Left ventricle myocardium inferior (tissue), 1 donor: Measurements from ENCODE around the gene KDM2B. TPM values are rescaled to one million over a fixed set of nuclear protein-coding genes. Genes with fewer than 3 reads are reported as not detected.

Experiments
- DNase-seq: peaks from one replicate; pipeline ENCODE4 v3.0.0-alpha.2; 2020
- H3K27ac ChIP-seq: fragments of 200-600 bp; replicated peaks from 2 replicates; pipeline ENCODE4 v1.8.0; 2021
- H3K27me3 ChIP-seq: fragments of 200-600 bp; 2 replicates; pipeline ENCODE4 v1.8.0; 2021; ENCODE audit warnings: low read depth
- H3K36me3 ChIP-seq: fragments of 200-600 bp; 2 replicates; pipeline ENCODE4 v1.8.0; 2021
- H3K4me1 ChIP-seq: fragments of 200-600 bp; 2 replicates; pipeline ENCODE4 v1.8.0; 2021
- H3K4me3 ChIP-seq: fragments of 200-600 bp; 2 replicates; pipeline ENCODE4 v1.8.0; 2021; ENCODE audit warnings: mild to moderate bottlenecking, moderate library complexity
- H3K9me3 ChIP-seq: fragments of 200-600 bp; replicated peaks from 2 replicates; pipeline ENCODE4 v1.8.0; 2021
- CTCF ChIP-seq: fragments of 200-600 bp; IDR thresholded peaks from 2 replicates; pipeline ENCODE4 v1.8.0; 2021; ENCODE audit warnings: antibody characterized with exemption, mild to moderate bottlenecking, borderline replicate concordance
- intact Hi-C: fragments of 100-400 bp; cut with micrococcal nuclease; formaldehyde crosslinking; loops from one replicate; pipeline ENCODE4 v1.11.0; 2022
- total RNA-seq: library from RNA; stranded (reverse); fragmentation: NEBNext Ultra II Directional; extraction: Animal tissue kit (Norgen Biotek cat#: 25700); gene quantifications from one replicate; pipeline ENCODE4 v1.2.1, GENCODE V29; 2021
- donor health status: DM: no; HTN: yes; CAD: no; lungs with severe emphysema.

Gene KDM2B
- total RNA-seq, 1 donor from 2014 or later: 13.0 TPM

- Histone ChIP-seq H3K27ac (peak overlapping the region; percentile 79), H3K36me3 (peaks cover 99% of the 10 kb centered on the region)
Observed at GRCh38 chr12:121423253-121423652, 157.6 kb downstream of the KDM2B start.

GRCh38 chr12:121420109-121420508 is 160.7 kb downstream of the KDM2B start:
- intact Hi-C loops: no loop called here
- no peaks in the 10 kb centered on the region for H3K9me3 ChIP-seq
- no peak overlapping the region for H3K27ac ChIP-seq
- peaks cover 36% of the 10 kb centered on the region for H3K4me1 ChIP-seq
- no peak overlapping the region for H3K4me3 ChIP-seq
- TF ChIP-seq CTCF: no peak
- H3K36me3 ChIP-seq: peaks cover 94% of the 10 kb centered on the region
- DNase-seq: no peak
- no peaks in the 10 kb centered on the region for H3K27me3 ChIP-seq

More at GRCh38 chr12:121423253-121423652, 157.6 kb downstream of the KDM2B start:
- Histone ChIP-seq H3K4me3 (no peak overlapping the region), H3K27me3 (no peaks in the 10 kb centered on the region), H3K9me3 (no peaks in the 10 kb centered on the region), H3K4me1 (peaks cover 31% of the 10 kb centered on the region)
- intact Hi-C loops: no loop called here
- TF ChIP-seq CTCF: no peak
- no peak for DNase-seq

- no peak overlapping the region for H3K27ac ChIP-seq
- intact Hi-C loops: no loop called here
Observed at GRCh38 chr12:121417847-121418246, 163.0 kb downstream of the KDM2B start.

GRCh38 chr12:121413917-121414316 is 166.9 kb downstream of the KDM2B start:
- Histone ChIP-seq H3K27ac (no peak overlapping the region), H3K9me3 (no peaks in the 10 kb centered on the region), H3K36me3 (peaks cover 41% of the 10 kb centered on the region), H3K4me3 (no peak overlapping the region), H3K4me1 (peaks cover 9% of the 10 kb centered on the region), H3K27me3 (no peaks in the 10 kb centered on the region)
- TF ChIP-seq CTCF: no peak
- intact Hi-C loops: no loop called here
- DNase-seq: no peak

More at GRCh38 chr12:121417847-121418246, 163.0 kb downstream of the KDM2B start:
- Histone ChIP-seq H3K4me3 (no peak overlapping the region), H3K27me3 (no peaks in the 10 kb centered on the region), H3K4me1 (peaks cover 16% of the 10 kb centered on the region), H3K9me3 (no peaks in the 10 kb centered on the region), H3K36me3 (peaks cover 79% of the 10 kb centered on the region)
- DNase-seq: no peak
- no peak for TF ChIP-seq CTCF

GRCh38 chr12:121405211-121405610 is 175.6 kb downstream of the KDM2B start:
- Histone ChIP-seq H3K4me3 (no peak overlapping the region), H3K36me3 (peaks cover 26% of the 10 kb centered on the region), H3K9me3 (no peaks in the 10 kb centered on the region), H3K27ac (no peak overlapping the region), H3K4me1 (peaks cover 29% of the 10 kb centered on the region), H3K27me3 (no peaks in the 10 kb centered on the region)
- DNase-seq: no peak
- TF ChIP-seq CTCF: no peak
- intact Hi-C loops: no loop called here

- DNase-seq: no peak
- intact Hi-C loops: no loop called here
- Histone ChIP-seq H3K4me3 (no peak overlapping the region), H3K27ac (no peak overlapping the region), H3K4me1 (peaks cover 31% of the 10 kb centered on the region), H3K36me3 (peaks cover 26% of the 10 kb centered on the region), H3K9me3 (no peaks in the 10 kb centered on the region), H3K27me3 (no peaks in the 10 kb centered on the region)
- no peak for TF ChIP-seq CTCF
Observed at GRCh38 chr12:121404734-121405133, 176.1 kb downstream of the KDM2B start.
